Limb (tissue), 2 donors: ENCODE measurements around the gene SUSD3.

Experiments used
- DNase-seq, 2 donors: peaks; one replicate each; pipeline ENCODE4 v3.0.0-alpha.2; 2016; ENCODE audit errors: extremely low spot score in 2 of 2

Gene SUSD3

GRCh38 chr9:93028448-93029006, 30.0 kb upstream of the SUSD3 start:
- DNase-seq, result no peak

- DNase-seq, result no peak
These were observed 27.6 kb upstream of the SUSD3 start for GRCh38 chr9:93030642-93031628.

GRCh38 chr9:93031629-93032430, 26.7 kb upstream of the SUSD3 start:
- no peak for DNase-seq

- no peak for DNase-seq
These were observed 26.0 kb upstream of the SUSD3 start for GRCh38 chr9:93032545-93032944.

GRCh38 chr9:93033531-93033930, 25.0 kb upstream of the SUSD3 start:
- DNase-seq, result no peak

GRCh38 chr9:93035106-93035660, 23.3 kb upstream of the SUSD3 start:
- no peak for DNase-seq

- DNase-seq, result no peak
These were observed 22.6 kb upstream of the SUSD3 start for GRCh38 chr9:93035821-93036351.

GRCh38 chr9:93036887-93037475, 21.5 kb upstream of the SUSD3 start:
- no peak for DNase-seq

- DNase-seq, result no peak
These were observed 21.0 kb upstream of the SUSD3 start for GRCh38 chr9:93037476-93037971.

- no peak for DNase-seq
These were observed 19.6 kb upstream of the SUSD3 start for GRCh38 chr9:93038918-93039317.

GRCh38 chr9:93039456-93039855, 19.0 kb upstream of the SUSD3 start:
- DNase-seq, result no peak

GRCh38 chr9:93039976-93040375, 18.5 kb upstream of the SUSD3 start:
- no peak for DNase-seq

GRCh38 chr9:93040409-93040808, 18.1 kb upstream of the SUSD3 start:
- no peak for DNase-seq

- no peak for DNase-seq
These were observed 17.2 kb upstream of the SUSD3 start for GRCh38 chr9:93041108-93041802.

- DNase-seq, result no peak
These were observed 15.4 kb upstream of the SUSD3 start for GRCh38 chr9:93043122-93043521.

- DNase-seq, result no peak
These were observed 13.0 kb upstream of the SUSD3 start for GRCh38 chr9:93045521-93045920.

GRCh38 chr9:93048566-93049448, 9.7 kb upstream of the SUSD3 start:
- DNase-seq, result no peak

GRCh38 chr9:93049491-93049890, 9.0 kb upstream of the SUSD3 start:
- DNase-seq, result no peak

GRCh38 chr9:93050231-93050630, 8.3 kb upstream of the SUSD3 start:
- no peak for DNase-seq
